ENCODE results near the gene LPAR6.

Gene LPAR6

GRCh38 chr13:48414501-48414900, 1.6 kb upstream of the LPAR6 start:
- DNase-seq (ENCODE audit: low spot score): no peak

GRCh38 chr13:48411841-48412531, 927 bp downstream of the LPAR6 start:
- DNase-seq (ENCODE audit: low spot score): no peak

- DNase-seq (ENCODE audit: low spot score): no peak
Measured at GRCh38 chr13:48411147-48411794, 1.6 kb downstream of the LPAR6 start.

- DNase-seq (ENCODE audit: low spot score): no peak
Measured at GRCh38 chr13:48410199-48410598, 2.7 kb downstream of the LPAR6 start.

GRCh38 chr13:48405875-48406274, 7.0 kb downstream of the LPAR6 start:
- DNase-seq (ENCODE audit: low spot score): no peak

- DNase-seq (ENCODE audit: low spot score): no peak
Measured at GRCh38 chr13:48404952-48405351, 8.0 kb downstream of the LPAR6 start.

- DNase-seq (ENCODE audit: low spot score): no peak
Measured at GRCh38 chr13:48403913-48404312, 9.0 kb downstream of the LPAR6 start.

- DNase-seq (ENCODE audit: low spot score): no peak
Measured at GRCh38 chr13:48403151-48403631, 9.7 kb downstream of the LPAR6 start.

GRCh38 chr13:48402325-48402932, 10.5 kb downstream of the LPAR6 start:
- no peak for DNase-seq (ENCODE audit: low spot score)

- no peak for DNase-seq (ENCODE audit: low spot score)
Measured at GRCh38 chr13:48401480-48401879, 11.4 kb downstream of the LPAR6 start.

- DNase-seq (ENCODE audit: low spot score): peak; percentile 3
Measured at GRCh38 chr13:48400850-48401291, 12.0 kb downstream of the LPAR6 start.

- no peak for DNase-seq (ENCODE audit: low spot score)
Measured at GRCh38 chr13:48400090-48400694, 12.7 kb downstream of the LPAR6 start.

- no peak for DNase-seq (ENCODE audit: low spot score)
Measured at GRCh38 chr13:48398450-48399095, 14.3 kb downstream of the LPAR6 start.

GRCh38 chr13:48397744-48398143, 15.2 kb downstream of the LPAR6 start:
- DNase-seq (ENCODE audit: low spot score): no peak

- DNase-seq (ENCODE audit: low spot score): no peak
Measured at GRCh38 chr13:48393698-48394085, 19.2 kb downstream of the LPAR6 start.

GRCh38 chr13:48393030-48393697, 19.7 kb downstream of the LPAR6 start:
- DNase-seq (ENCODE audit: low spot score): no peak

- DNase-seq (ENCODE audit: low spot score): no peak
Measured at GRCh38 chr13:48391257-48391656, 21.7 kb downstream of the LPAR6 start.

- DNase-seq (ENCODE audit: low spot score): no peak
Measured at GRCh38 chr13:48386816-48387215, 26.1 kb downstream of the LPAR6 start.

GRCh38 chr13:48383384-48383783, 29.5 kb downstream of the LPAR6 start:
- DNase-seq (ENCODE audit: low spot score): no peak

GRCh38 chr13:48380581-48380980, 32.3 kb downstream of the LPAR6 start:
- DNase-seq (ENCODE audit: low spot score): no peak

- DNase-seq (ENCODE audit: low spot score): no peak
Measured at GRCh38 chr13:48377857-48378256, 35.1 kb downstream of the LPAR6 start.

GRCh38 chr13:48370815-48371214, 42.1 kb downstream of the LPAR6 start:
- DNase-seq (ENCODE audit: low spot score): no peak
